Measurements from ENCODE around the gene PTPRG. TPM values are rescaled to one million over a fixed set of nuclear protein-coding genes. Genes with fewer than 3 reads are reported as not detected.

Gene PTPRG
- total and polyA plus RNA-seq, 2 of the 13 experiments (the other 11 are each of a cell fraction or from before 2014, with no cell fraction given): 8.0 to 25.3 TPM

DNA sequence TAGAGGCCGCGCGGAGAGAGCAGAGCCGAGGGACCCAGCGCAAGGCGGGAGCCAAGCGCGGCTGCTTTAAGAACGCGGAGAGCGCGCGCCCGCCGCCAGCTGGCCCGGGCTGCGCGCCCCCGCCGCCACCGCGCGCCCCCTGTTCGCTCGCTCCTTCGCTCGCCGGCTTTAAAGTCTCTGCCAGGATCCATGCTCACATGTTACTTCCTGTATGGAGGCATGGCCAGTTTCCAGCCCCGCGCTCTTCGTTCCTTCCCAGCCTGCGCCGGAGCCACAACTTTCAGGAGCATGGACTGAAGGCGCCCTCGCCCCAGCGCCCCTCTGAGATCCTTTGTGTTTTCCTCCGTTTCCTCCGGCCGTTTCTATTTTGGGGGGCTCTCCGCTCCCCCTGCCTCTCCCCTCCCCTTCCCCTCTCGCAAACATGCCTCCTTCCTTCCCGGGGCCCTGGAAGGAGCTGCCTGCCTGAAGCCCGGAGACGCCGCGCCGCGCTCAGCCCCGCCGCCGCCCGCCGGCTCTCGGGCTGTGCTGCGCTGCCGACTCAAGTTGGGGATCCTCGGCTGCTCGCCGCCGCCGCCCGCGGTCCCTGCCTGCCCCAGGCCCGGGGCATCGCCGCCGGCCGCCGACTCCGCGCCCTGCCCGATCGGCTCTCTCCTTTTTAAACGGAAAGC lies at the start of gene PTPRG (continued):
- TF ChIP-seq, protein P1, sequence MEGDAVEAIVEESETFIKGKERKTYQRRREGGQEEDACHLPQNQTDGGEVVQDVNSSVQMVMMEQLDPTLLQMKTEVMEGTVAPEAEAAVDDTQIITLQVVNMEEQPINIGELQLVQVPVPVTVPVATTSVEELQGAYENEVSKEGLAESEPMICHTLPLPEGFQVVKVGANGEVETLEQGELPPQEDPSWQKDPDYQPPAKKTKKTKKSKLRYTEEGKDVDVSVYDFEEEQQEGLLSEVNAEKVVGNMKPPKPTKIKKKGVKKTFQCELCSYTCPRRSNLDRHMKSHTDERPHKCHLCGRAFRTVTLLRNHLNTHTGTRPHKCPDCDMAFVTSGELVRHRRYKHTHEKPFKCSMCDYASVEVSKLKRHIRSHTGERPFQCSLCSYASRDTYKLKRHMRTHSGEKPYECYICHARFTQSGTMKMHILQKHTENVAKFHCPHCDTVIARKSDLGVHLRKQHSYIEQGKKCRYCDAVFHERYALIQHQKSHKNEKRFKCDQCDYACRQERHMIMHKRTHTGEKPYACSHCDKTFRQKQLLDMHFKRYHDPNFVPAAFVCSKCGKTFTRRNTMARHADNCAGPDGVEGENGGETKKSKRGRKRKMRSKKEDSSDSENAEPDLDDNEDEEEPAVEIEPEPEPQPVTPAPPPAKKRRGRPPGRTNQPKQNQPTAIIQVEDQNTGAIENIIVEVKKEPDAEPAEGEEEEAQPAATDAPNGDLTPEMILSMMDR (CRISPR knock-in tag; IDR thresholded peaks at IDR 0.05): no peak; the same call in 1 of the 2 replicates
- TF ChIP-seq ZFYVE20 (CRISPR knock-in tag; IDR thresholded peaks at IDR 0.05; ENCODE audit: borderline replicate concordance, low read depth) (0 out of 2 replicates have a peak, but pooled peaks have one; percentile 12), ELF1 (CRISPR knock-in tag; IDR thresholded peaks at IDR 0.05) (peak; percentile 76), ZNF7 (CRISPR knock-in tag; IDR thresholded peaks at IDR 0.05) (no peak), ZNF891 (CRISPR knock-in tag; IDR thresholded peaks at IDR 0.05) (peak; percentile 55; the same call in 1 of the 2 replicates), HOXA5 (CRISPR knock-in tag; IDR thresholded peaks at IDR 0.05) (peak; percentile 16; the same call in 1 of the 2 replicates), SOX13 (IDR thresholded peaks at IDR 0.05) (no peak), SOX13 (CRISPR knock-in tag; conservative IDR thresholded peaks at IDR 0.05 in 1 of 2, IDR thresholded peaks at IDR 0.05 in 1 of 2) (0 out of 4 replicates have a peak, but pooled peaks of 1 of the 2 experiments have one; percentile 23), KLF6 (CRISPR knock-in tag; IDR thresholded peaks at IDR 0.05) (peak; percentile 22; the same call in 1 of the 2 replicates), ZNF292 (CRISPR knock-in tag; IDR thresholded peaks at IDR 0.05; ENCODE audit: borderline replicate concordance, low read depth) (peak; percentile 53; the same call in 1 of the 2 replicates), MYC (CRISPR knock-in tag; IDR thresholded peaks at IDR 0.05; ENCODE audit: borderline replicate concordance) (peak; percentile 84), ZSCAN20 (CRISPR knock-in tag; IDR thresholded peaks at IDR 0.05; ENCODE audit: borderline replicate concordance) (0 out of 2 replicates have a peak, but pooled peaks have one; percentile 82), HNRNPK (IDR thresholded peaks at IDR 0.05; ENCODE audit: low read depth, low read length, poor library complexity, severe bottlenecking) (peak; percentile 76), ADNP (CRISPR knock-in tag; IDR thresholded peaks at IDR 0.05) (no peak)
- TF ChIP-seq, protein P2, sequence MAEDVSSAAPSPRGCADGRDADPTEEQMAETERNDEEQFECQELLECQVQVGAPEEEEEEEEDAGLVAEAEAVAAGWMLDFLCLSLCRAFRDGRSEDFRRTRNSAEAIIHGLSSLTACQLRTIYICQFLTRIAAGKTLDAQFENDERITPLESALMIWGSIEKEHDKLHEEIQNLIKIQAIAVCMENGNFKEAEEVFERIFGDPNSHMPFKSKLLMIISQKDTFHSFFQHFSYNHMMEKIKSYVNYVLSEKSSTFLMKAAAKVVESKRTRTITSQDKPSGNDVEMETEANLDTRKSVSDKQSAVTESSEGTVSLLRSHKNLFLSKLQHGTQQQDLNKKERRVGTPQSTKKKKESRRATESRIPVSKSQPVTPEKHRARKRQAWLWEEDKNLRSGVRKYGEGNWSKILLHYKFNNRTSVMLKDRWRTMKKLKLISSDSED (CRISPR knock-in tag; IDR thresholded peaks at IDR 0.05): 0 out of 2 replicates have a peak, but pooled peaks have one; percentile 63
- TF ChIP-seq, protein P3, sequence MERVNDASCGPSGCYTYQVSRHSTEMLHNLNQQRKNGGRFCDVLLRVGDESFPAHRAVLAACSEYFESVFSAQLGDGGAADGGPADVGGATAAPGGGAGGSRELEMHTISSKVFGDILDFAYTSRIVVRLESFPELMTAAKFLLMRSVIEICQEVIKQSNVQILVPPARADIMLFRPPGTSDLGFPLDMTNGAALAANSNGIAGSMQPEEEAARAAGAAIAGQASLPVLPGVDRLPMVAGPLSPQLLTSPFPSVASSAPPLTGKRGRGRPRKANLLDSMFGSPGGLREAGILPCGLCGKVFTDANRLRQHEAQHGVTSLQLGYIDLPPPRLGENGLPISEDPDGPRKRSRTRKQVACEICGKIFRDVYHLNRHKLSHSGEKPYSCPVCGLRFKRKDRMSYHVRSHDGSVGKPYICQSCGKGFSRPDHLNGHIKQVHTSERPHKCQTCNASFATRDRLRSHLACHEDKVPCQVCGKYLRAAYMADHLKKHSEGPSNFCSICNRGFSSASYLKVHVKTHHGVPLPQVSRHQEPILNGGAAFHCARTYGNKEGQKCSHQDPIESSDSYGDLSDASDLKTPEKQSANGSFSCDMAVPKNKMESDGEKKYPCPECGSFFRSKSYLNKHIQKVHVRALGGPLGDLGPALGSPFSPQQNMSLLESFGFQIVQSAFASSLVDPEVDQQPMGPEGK (CRISPR knock-in tag; IDR thresholded peaks at IDR 0.05): 0 out of 2 replicates have a peak, but pooled peaks have one; percentile 29
- TF ChIP-seq, protein P4, sequence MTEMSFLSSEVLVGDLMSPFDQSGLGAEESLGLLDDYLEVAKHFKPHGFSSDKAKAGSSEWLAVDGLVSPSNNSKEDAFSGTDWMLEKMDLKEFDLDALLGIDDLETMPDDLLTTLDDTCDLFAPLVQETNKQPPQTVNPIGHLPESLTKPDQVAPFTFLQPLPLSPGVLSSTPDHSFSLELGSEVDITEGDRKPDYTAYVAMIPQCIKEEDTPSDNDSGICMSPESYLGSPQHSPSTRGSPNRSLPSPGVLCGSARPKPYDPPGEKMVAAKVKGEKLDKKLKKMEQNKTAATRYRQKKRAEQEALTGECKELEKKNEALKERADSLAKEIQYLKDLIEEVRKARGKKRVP (CRISPR knock-in tag; IDR thresholded peaks at IDR 0.05): peak in 1 of 2 experiments; percentile 29; a peak in 1 of 4 replicates
- TF ChIP-seq, protein P5, sequence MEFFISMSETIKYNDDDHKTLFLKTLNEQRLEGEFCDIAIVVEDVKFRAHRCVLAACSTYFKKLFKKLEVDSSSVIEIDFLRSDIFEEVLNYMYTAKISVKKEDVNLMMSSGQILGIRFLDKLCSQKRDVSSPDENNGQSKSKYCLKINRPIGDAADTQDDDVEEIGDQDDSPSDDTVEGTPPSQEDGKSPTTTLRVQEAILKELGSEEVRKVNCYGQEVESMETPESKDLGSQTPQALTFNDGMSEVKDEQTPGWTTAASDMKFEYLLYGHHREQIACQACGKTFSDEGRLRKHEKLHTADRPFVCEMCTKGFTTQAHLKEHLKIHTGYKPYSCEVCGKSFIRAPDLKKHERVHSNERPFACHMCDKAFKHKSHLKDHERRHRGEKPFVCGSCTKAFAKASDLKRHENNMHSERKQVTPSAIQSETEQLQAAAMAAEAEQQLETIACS (CRISPR knock-in tag; IDR thresholded peaks at IDR 0.05): peak; percentile 97

All from HepG2 (cell line).